Adipose tissue (tissue), 3 donors: ENCODE results near the gene SLC4A5. TPM values are rescaled to one million over a fixed set of nuclear protein-coding genes. Genes with fewer than 3 reads are reported as not detected.
"Not testable (repeated sequence)": the region's sequence is repeated elsewhere in the genome, so short reads cannot be mapped to it uniquely, and the experiment has no call there.

Experiments used
- H3K27ac ChIP-seq: one replicate; pipeline ENCODE4 v1.5.1; 2013; ENCODE audit warnings: low read depth, low read length
- WGBS, 3 donors: extraction: QIAGEN DNeasy Blood & Tissue Kit; methylation state at CpG; one replicate each; pipeline ENCODE4 v1.1.7; 2013; 5-methylcytosine and 5-hydroxymethylcytosine counted together
- polyA plus RNA-seq, 3 donors: library from polyadenylated mRNA; stranded (reverse); fragments of 200-250 nt; gene quantifications; one replicate each; pipeline ENCODE4 v1.2.3, GENCODE V29; 2013
- donor health status: healthy with polysubstance abuse.
- donor health status: Bipolar disorder and iron deficiency.
- donor health status: healthy.

Gene SLC4A5
- polyA plus RNA-seq, 3 donors, result 0.32 to 1.0 (median 0.71) TPM

GRCh38 chr2:74372674-74373073 lies 29.5 kb upstream of the SLC4A5 start:
- WGBS, 3 donors, result 73 to 88% (median 84%) methylated on average over 6 of the region's 6 CpGs
- no peak overlapping the region for H3K27ac ChIP-seq

GRCh38 chr2:74371421-74371820 lies 28.2 kb upstream of the SLC4A5 start:
- WGBS, 3 donors, result 97 to 98% (median 97%) methylated on average over 9 of the region's 9 CpGs
- H3K27ac ChIP-seq, result no peak overlapping the region

DNA sequence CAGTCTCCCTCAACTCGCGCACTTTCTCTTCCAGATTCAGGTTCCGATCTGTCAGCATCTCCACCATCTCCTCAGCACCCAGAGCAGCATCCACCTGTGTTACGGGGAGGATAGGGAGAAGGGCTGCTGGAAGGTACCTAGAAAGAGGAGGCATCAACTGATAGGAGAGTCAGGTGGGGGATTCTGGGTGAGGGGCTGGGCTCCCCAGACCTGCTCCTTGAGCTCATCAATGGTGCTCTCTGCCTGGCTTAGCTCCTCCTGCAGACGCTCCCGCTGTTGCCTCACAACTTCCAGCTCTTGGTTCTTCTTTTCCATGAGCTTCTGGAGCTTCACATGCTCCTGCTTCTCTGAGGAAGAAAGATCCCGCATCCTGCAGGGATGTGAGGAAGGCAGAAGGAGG lies 26.8 kb upstream of the SLC4A5 start:
- 94 to 97% (median 96%) methylated on average over 7 of the region's 7 CpGs for WGBS, 3 donors
- H3K27ac ChIP-seq, result no peak overlapping the region

- no peak overlapping the region for H3K27ac ChIP-seq
- WGBS, 3 donors, result 91 to 95% (median 93%) methylated on average over 5 of the region's 5 CpGs
Observed at GRCh38 chr2:74368499-74368898, 25.3 kb upstream of the SLC4A5 start.

GRCh38 chr2:74367789-74368188 lies 24.6 kb upstream of the SLC4A5 start:
- no peak overlapping the region for H3K27ac ChIP-seq
- WGBS, 3 donors, result 95 to 97% (median 96%) methylated on average over 7 of the region's 7 CpGs

GRCh38 chr2:74366036-74366435 lies 22.8 kb upstream of the SLC4A5 start:
- WGBS, 3 donors, result 93 to 96% (median 95%) methylated on average over 3 of the region's 3 CpGs
- no peak overlapping the region for H3K27ac ChIP-seq

DNA sequence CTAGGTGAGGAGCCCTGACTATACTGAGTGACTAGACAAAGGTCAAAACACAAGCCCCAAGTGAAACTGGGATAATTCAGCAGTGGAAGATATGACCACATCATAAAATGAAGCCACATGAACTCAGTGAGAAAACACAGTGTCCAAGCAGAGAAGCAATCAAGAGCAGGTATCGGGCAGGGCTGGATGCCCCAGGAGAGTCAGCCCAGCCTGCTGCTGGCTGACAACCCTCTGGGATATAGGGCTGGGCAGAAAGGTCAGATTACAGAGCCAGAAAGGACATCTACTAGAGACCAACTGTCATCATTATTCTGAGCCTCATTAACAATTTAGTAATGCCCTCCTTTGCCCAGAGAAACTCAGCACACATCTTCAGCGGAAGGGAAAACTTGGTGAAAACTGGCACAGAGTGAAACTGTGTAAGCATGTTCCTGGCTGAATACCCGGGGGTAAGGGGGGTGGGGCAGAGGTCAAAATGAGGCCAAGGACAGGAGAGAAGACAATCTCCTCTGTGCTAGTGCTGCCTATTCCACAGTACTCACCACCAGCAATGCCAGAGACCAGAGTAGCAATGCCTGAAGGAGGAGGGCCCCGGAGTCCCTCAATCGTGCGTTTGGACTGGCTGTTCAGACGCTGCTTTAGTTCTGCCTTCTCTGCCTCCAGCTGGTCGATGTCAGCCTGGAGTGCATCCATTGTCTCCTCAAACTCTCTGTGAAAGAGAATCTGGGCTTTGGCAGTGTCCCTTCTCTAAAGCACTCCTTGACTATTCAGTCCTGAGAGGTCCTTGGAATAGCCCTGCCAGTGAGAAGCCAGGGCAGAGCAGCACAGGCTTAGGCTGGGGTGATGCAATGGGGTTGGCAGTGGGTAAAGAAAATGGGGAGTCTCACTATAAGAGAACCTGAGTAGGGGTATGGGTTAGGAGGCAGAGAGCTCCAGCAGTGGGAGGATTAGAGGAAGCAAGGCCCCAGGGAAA lies 21.6 kb upstream of the SLC4A5 start:
- H3K27ac ChIP-seq, result no peak overlapping the region
- WGBS, 3 donors, result 67 to 78% (median 78%) methylated on average over 8 of the region's 8 CpGs

DNA sequence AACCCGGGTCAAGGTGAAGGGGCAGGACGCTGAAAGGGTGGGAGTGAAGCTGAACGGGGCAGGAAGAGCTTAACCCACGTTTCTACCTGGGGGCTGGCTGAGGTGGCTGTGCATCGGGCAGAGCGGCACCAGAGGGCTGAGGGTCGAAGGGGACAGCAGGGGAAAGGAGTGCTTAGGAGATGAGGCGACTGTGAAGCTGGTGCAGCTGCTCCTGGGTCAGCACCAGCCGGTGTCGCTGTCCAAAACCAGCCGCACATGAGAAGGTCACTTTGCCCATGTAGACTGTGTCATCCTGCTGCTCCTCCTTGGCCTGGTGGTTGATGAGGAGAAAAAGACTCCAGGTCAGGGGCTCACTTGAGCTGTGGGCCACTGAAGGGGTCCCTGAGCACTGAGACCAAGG lies 18.1 kb upstream of the SLC4A5 start:
- H3K27ac ChIP-seq, result no peak overlapping the region
- 86 to 95% (median 87%) methylated on average over 9 to 11 of the region's 11 CpGs for WGBS, 3 donors

- H3K27ac ChIP-seq, result no peak overlapping the region
Observed at GRCh38 chr2:74357627-74358026, 14.4 kb upstream of the SLC4A5 start.

- WGBS, 3 donors, result 92 to 93% (median 93%) methylated on average over 4 of the region's 4 CpGs
Observed at GRCh38 chr2:74349889-74350288, 6.7 kb upstream of the SLC4A5 start.

GRCh38 chr2:74347742-74348141 lies 4.5 kb upstream of the SLC4A5 start:
- H3K27ac ChIP-seq, result no peak overlapping the region
- whole genome bisulfite sequencing, 3 donors, result 92 to 98% (median 95%) methylated on average over 3 of the region's 3 CpGs

More at GRCh38 chr2:74349889-74350288, 6.7 kb upstream of the SLC4A5 start:
- no peak overlapping the region for H3K27ac ChIP-seq

DNA sequence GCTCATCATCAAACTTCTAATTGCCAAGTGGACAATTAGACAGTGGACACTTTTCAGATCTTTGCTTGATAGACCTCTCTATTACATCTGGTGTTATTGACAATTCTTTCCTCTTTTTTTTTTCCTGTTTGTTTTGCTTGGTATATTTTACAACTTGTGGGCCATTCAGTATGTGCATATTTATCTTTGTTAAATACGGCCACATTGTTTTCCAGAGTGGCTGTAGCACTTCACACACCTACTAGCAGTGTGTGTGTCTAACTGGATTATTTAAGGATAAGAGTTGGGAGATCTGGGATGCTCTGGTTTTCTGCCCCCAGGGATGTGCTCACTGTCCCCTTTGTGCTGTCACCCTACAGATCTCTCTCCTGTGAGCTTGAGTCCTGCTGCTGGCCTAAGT lies 4.1 kb upstream of the SLC4A5 start:
- WGBS, 3 donors, result 82 to 92% (median 88%) methylated on average over 1 of the region's 1 CpG
- H3K27ac ChIP-seq, result no peak overlapping the region

DNA sequence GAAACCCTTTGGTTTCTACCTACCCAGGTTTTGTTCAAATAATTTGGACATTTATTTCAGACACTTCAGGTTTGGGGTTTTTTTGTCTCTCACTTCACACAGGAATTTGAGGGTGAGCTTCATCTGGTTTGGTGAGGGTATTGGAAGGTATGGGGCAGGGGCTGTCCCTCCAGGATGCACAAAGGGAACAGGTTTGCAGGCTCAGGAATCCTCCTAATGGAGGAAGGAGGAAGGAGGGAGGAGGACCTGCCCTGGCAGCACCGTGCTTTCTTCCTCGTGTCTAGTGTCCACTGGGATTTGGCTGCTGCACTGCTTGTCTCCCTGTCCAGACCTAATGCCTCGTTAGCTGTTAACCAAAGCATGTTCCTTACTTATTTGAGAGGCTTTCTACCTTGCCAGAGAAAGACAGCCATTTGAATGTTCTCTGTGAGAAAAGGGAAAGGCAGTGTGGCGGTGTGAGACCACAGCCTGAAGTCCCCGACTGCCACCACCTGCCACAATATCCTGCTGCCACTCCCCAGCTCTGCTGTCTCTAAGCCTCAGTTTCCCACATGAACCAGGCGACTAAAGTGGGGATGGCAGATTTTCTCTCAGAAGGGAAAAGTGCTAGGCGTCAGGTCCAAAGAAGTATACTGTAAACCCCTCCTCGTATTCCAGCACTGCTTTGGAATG lies 2.2 kb upstream of the SLC4A5 start:
- H3K27ac ChIP-seq, result no peak overlapping the region
- WGBS, 3 donors, result 63 to 70% (median 70%) methylated on average over 8 of the region's 8 CpGs

DNA sequence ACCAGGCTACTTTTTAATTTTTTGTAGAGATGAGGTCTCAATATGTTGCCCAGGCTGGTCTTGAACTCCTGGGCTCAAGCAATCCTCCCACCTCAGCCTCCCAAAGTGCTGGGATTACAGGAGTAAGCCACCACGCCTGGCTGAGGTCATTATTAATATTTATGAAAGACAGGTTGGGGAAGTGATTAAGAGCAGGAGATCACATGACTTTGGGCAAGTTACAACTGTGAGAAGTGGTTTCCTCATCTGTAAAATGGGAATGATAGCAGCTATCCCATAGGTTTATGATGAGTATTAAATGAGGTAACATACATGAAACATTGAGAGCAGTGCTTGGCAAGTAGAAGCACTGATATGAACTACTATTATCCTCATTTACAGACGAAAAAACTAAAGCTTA lies 7.0 kb downstream of the SLC4A5 start:
- 62 to 80% (median 71%) methylated on average over 2 of the region's 2 CpGs for WGBS, 3 donors
- not testable (repeated sequence) for H3K27ac ChIP-seq

DNA sequence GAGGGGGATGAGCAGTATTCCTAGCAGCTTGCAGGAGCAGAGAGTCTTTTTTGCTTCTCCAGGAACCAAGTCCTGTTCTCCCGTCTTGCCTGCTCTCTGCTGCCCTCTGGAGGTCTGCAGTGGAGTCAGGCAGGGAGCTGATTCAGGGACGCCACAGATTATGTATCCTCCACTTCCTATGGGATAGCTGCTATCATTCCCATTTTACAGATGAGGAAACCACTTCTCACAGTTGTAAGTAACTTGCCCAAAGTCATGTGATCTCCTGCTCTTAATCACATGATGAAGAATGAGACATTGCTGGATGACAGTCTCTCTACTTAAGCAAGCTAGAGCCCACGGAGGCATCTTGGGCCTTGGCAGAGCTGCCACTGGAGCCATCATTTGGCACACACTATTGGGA lies 8.3 kb downstream of the SLC4A5 start:
- 33 to 38% (median 34%) methylated on average over 3 of the region's 3 CpGs for WGBS, 3 donors
- no peak overlapping the region for H3K27ac ChIP-seq

- no peak overlapping the region for H3K27ac ChIP-seq
- 83 to 92% (median 89%) methylated on average over 6 of the region's 6 CpGs for WGBS, 3 donors
Observed at GRCh38 chr2:74333896-74334586, 9.2 kb downstream of the SLC4A5 start.

DNA sequence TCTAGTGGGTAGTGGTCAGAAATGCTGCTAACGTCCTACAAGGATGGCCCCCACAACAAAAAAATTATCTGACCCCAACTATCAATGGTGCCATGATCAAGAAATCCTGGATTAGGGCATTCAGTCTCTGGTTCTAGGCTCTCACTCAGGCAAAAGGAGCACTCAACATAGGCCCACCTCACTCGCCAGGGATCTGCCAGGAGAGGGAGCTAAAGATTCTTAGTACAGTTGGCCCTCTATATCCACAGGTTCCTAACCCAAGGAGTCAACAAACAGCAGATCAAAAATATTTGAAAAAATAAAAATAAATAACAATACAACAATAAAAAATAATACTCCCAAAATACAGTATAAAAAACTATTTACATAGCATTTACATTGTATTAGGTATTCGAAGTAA lies 10.0 kb downstream of the SLC4A5 start:
- 70 to 84% (median 79%) methylated on average over 3 of the region's 3 CpGs for WGBS, 3 donors

GRCh38 chr2:74332550-74333174 lies 10.6 kb downstream of the SLC4A5 start:
- H3K27ac ChIP-seq, result no peak overlapping the region
- 67 to 94% (median 91%) methylated on average over 3 of the region's 3 CpGs for WGBS, 3 donors

More for the DNA sequence above, 10.0 kb downstream of the SLC4A5 start:
- H3K27ac ChIP-seq, result no peak overlapping the region

- no peak overlapping the region for H3K27ac ChIP-seq
- whole genome bisulfite sequencing, 3 donors, result 77 to 81% (median 79%) methylated on average over 2 of the region's 2 CpGs
Observed at GRCh38 chr2:74328573-74328972, 14.6 kb downstream of the SLC4A5 start.
